ENCODE results near the gene PDXDC1.
"Not testable (repeated sequence)": the region's sequence is repeated elsewhere in the genome, so short reads cannot be mapped to it uniquely, and the experiment has no call there.

Gene PDXDC1

GRCh38 chr16:14974656-14975417 is at the start of gene PDXDC1:
TSS of gene PDXDC1 (plus strand) at chr16:14975026. CDS start at chr16:14975200, 174 bp downstream.
- DNase-seq = peak; percentile 94 to 96
- TF ChIP-seq POLR2A (IDR thresholded peaks at IDR 0.05; ENCODE audit: low read length) = peak; percentile 74

- DNase-seq = not testable (repeated sequence)
Observed at GRCh38 chr16:14928064-14928714, 46.6 kb upstream of the PDXDC1 start.

- not testable (repeated sequence) for DNase-seq
Observed at GRCh38 chr16:14929176-14929575, 45.6 kb upstream of the PDXDC1 start.

- not testable (repeated sequence) for DNase-seq
Observed at GRCh38 chr16:14930246-14930645, 44.6 kb upstream of the PDXDC1 start.

GRCh38 chr16:14930971-14931370 is 43.9 kb upstream of the PDXDC1 start:
- DNase-seq = not testable (repeated sequence)

- not testable (repeated sequence) for DNase-seq
Observed at GRCh38 chr16:14932581-14933375, 42.0 kb upstream of the PDXDC1 start.

GRCh38 chr16:14937143-14937542 is 37.7 kb upstream of the PDXDC1 start, which contains the start of gene NPIPA1:
TSS of gene NPIPA1 (plus strand) at chr16:14937443. CDS start at chr16:14937443, 0 bp downstream.
- not testable (repeated sequence) for DNase-seq

- not testable (repeated sequence) for DNase-seq
Observed at GRCh38 chr16:14937994-14938393, 36.8 kb upstream of the PDXDC1 start.

- not testable (repeated sequence) for DNase-seq
Observed at GRCh38 chr16:14942686-14943085, 32.1 kb upstream of the PDXDC1 start.

- no peak for DNase-seq
- TF ChIP-seq POLR2A (IDR thresholded peaks at IDR 0.05; ENCODE audit: low read length) = no peak
- TF ChIP-seq GATA1 (IDR thresholded peaks at IDR 0.05; ENCODE audit: low read depth, low read length) = no peak
Observed at GRCh38 chr16:14955546-14956231, 19.1 kb upstream of the PDXDC1 start.

GRCh38 chr16:14957576-14958322 is 17.1 kb upstream of the PDXDC1 start:
- no peak for DNase-seq
- TF ChIP-seq POLR2A (IDR thresholded peaks at IDR 0.05; ENCODE audit: low read length) (no peak), GATA1 (IDR thresholded peaks at IDR 0.05; ENCODE audit: low read depth, low read length) (no peak)

GRCh38 chr16:14958323-14958600 is 16.6 kb upstream of the PDXDC1 start:
- peak in 1 of 2 experiments; percentile 30 for DNase-seq
- TF ChIP-seq GATA1 (IDR thresholded peaks at IDR 0.05; ENCODE audit: low read depth, low read length) (no peak), POLR2A (IDR thresholded peaks at IDR 0.05; ENCODE audit: low read length) (no peak)

- DNase-seq = peak in 1 of 2 experiments; percentile 19
- TF ChIP-seq GATA1 (IDR thresholded peaks at IDR 0.05; ENCODE audit: low read depth, low read length) (no peak), POLR2A (IDR thresholded peaks at IDR 0.05; ENCODE audit: low read length) (no peak)
Observed at GRCh38 chr16:14958970-14959369, 15.9 kb upstream of the PDXDC1 start.

- TF ChIP-seq GATA1 (IDR thresholded peaks at IDR 0.05; ENCODE audit: low read depth, low read length) = no peak
- no peak for TF ChIP-seq POLR2A (IDR thresholded peaks at IDR 0.05; ENCODE audit: low read length)
- DNase-seq = no peak
Observed at GRCh38 chr16:14961405-14962186, 13.2 kb upstream of the PDXDC1 start.

All from erythroblast (primary cell).